ENCODE measurements around the gene NTRK2.

DNA sequence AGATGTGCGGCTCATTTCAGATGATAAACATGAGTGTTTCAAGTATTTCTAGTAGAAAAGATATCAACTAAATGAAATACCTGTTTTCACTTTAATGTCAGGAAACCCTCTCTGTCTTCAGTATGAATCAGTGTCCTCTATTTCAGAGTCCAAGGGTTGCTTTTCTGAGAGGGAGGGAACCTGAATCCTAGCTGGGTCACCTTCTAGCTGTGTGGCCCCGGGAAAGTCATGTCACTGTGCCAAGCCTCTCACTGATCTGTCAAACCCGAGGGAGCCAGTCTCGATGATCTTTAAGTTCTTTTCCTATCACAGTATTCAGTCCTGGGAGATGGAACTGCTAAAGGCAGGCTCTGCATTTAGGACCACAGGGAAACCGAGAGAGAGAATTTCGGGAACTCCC is 258.9 kb downstream of the NTRK2 start:
- TF ChIP-seq EZH2 (IDR thresholded peaks at IDR 0.05) (no peak), POLR2AphosphoS5 (IDR thresholded peaks at IDR 0.05; ENCODE audit: low read depth, low read length) (no peak), CEBPB (IDR thresholded peaks at IDR 0.05; ENCODE audit: low read depth) (no peak), YY1 (IDR thresholded peaks at IDR 0.05; ENCODE audit: extremely low read depth, insufficient replicate concordance, low read depth, low read length) (no peak), EZH2phosphoT487 (IDR thresholded peaks at IDR 0.05; ENCODE audit: borderline replicate concordance) (no peak)
- TF ChIP-seq, protein P1, sequence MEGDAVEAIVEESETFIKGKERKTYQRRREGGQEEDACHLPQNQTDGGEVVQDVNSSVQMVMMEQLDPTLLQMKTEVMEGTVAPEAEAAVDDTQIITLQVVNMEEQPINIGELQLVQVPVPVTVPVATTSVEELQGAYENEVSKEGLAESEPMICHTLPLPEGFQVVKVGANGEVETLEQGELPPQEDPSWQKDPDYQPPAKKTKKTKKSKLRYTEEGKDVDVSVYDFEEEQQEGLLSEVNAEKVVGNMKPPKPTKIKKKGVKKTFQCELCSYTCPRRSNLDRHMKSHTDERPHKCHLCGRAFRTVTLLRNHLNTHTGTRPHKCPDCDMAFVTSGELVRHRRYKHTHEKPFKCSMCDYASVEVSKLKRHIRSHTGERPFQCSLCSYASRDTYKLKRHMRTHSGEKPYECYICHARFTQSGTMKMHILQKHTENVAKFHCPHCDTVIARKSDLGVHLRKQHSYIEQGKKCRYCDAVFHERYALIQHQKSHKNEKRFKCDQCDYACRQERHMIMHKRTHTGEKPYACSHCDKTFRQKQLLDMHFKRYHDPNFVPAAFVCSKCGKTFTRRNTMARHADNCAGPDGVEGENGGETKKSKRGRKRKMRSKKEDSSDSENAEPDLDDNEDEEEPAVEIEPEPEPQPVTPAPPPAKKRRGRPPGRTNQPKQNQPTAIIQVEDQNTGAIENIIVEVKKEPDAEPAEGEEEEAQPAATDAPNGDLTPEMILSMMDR (IDR thresholded peaks at IDR 0.05 in 2 of 3, conservative IDR thresholded peaks at IDR 0.05 in 1 of 3; ENCODE audit: borderline replicate concordance in 1 of 3, insufficient read depth in 1 of 3, low read depth in 2 of 3, low read length in 2 of 3): no peak
- TF ChIP-seq, protein P2, sequence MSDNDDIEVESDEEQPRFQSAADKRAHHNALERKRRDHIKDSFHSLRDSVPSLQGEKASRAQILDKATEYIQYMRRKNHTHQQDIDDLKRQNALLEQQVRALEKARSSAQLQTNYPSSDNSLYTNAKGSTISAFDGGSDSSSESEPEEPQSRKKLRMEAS (IDR thresholded peaks at IDR 0.05): no peak

Measured in HCT116 (cell line).